ENCODE results near the gene PHYHD1.

The PHYHD1 gene

DNA sequence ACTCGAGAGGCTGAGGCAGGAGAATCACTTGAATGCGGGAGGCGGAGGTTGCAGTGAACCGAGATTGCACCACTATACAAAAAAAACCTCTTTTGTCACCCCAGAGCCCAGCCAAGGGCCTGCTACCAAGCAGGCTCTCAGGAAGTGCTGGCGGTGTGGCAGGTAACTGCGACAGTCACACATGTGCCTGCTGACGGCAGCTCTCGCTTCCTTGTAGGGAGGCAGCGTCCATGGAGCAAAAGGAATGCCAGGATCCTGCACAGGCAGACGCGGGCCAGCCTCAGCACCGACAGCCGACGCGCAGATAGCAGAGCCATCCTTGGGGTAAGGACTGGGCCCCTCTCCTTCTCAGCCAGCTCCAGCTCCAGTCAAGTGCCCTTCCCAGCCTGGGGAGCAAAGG, 35.0 kb upstream of the PHYHD1 start:
- no peak for DNase-seq (ENCODE audit: low spot score)
- in situ Hi-C loops (cut with MboI; ENCODE audit: low sequenced_read_pairs, unreplicated experiment), result no loop called here
- TF ChIP-seq, protein P1, sequence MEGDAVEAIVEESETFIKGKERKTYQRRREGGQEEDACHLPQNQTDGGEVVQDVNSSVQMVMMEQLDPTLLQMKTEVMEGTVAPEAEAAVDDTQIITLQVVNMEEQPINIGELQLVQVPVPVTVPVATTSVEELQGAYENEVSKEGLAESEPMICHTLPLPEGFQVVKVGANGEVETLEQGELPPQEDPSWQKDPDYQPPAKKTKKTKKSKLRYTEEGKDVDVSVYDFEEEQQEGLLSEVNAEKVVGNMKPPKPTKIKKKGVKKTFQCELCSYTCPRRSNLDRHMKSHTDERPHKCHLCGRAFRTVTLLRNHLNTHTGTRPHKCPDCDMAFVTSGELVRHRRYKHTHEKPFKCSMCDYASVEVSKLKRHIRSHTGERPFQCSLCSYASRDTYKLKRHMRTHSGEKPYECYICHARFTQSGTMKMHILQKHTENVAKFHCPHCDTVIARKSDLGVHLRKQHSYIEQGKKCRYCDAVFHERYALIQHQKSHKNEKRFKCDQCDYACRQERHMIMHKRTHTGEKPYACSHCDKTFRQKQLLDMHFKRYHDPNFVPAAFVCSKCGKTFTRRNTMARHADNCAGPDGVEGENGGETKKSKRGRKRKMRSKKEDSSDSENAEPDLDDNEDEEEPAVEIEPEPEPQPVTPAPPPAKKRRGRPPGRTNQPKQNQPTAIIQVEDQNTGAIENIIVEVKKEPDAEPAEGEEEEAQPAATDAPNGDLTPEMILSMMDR (IDR thresholded peaks at IDR 0.05; ENCODE audit: borderline replicate concordance, control extremely low read depth, extremely low read depth, insufficient read depth, missing control alignments), result no peak

DNA sequence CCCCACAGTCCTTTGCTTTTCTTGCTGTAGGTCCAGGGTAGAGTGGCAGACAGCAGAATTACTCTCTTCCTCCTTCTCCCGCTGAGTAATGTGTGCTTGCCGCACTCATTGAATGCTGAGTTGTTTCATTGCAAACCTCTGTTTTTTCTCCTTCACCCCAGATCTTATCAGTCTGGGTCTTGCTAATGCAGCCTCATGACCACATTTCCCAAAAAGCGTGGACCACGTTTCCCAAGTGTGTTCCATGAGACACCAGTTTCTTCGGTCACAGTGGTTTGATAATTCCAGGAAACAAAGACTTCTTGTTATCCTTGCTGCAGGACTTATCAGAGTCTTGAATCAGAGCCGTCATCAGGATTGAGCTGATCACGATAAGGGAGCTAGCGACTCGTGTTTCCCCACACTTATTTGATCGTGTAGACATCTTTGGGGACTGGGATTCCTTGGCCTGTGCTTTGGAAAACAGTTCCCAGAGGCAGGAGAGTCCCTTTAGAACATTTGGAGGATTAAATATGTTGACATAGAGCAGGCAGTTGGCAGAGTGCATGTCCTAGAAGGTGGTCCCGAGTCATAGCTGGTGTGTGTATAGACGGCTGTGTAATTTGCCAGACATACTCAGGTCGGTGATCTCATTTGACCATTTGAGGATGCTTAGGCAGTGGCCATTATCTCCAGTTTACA, 34.4 kb upstream of the PHYHD1 start:
- in situ Hi-C loops (cut with MboI; ENCODE audit: low sequenced_read_pairs, unreplicated experiment), result no loop called here
- TF ChIP-seq, protein P1 (IDR thresholded peaks at IDR 0.05; ENCODE audit: borderline replicate concordance, control extremely low read depth, extremely low read depth, insufficient read depth, missing control alignments), result no peak
- DNase-seq (ENCODE audit: low spot score), result no peak

DNA sequence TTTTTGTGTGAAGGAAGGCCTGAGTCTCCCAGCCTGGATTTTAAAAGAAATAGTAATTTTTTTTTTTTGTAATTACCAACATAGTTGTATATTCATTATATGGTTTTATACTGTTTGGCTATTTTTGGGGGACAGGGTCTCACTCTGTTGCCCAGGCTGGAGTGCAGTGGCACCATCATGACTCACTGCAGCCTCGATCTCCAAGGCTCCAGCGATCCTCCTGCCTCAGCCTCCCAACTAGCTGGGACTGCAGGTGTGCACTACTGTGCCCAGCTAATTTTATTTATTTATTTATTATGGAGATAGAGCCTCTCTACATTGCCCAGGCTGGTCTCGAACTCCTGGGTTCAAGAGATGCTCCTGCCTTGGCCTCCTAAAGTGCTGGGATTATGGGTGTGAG, 33.7 kb upstream of the PHYHD1 start:
- in situ Hi-C loops (cut with MboI; ENCODE audit: low sequenced_read_pairs, unreplicated experiment), result no loop called here
- no peak for DNase-seq (ENCODE audit: low spot score)
- TF ChIP-seq, protein P1 (IDR thresholded peaks at IDR 0.05; ENCODE audit: borderline replicate concordance, control extremely low read depth, extremely low read depth, insufficient read depth, missing control alignments), result no peak

DNA sequence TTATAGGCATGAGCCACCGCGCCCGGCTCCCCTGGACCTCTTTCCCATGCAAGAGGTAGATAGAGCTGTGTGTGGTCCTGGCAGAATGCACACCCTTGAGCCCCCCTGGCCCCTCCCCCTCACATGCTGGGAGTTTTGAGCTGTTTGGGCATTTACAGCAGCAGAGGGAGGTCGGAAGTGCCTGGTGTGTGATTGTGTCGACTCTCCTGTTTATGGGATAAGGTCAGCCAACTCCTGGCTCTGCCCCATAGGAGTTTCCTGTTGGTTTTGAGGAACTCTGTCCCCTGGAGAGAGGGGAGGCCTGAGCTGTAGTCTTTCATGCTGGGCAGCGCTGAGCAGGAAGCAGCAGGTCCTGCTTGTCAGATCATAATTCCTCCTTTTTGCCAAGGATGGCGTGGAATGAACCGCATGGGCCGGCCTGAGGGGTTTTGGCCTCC, 32.9 kb upstream of the PHYHD1 start:
- in situ Hi-C loops (cut with MboI; ENCODE audit: low sequenced_read_pairs, unreplicated experiment), result no loop called here
- DNase-seq (ENCODE audit: low spot score), result no peak
- TF ChIP-seq, protein P1 (IDR thresholded peaks at IDR 0.05; ENCODE audit: borderline replicate concordance, control extremely low read depth, extremely low read depth, insufficient read depth, missing control alignments), result no peak

DNA sequence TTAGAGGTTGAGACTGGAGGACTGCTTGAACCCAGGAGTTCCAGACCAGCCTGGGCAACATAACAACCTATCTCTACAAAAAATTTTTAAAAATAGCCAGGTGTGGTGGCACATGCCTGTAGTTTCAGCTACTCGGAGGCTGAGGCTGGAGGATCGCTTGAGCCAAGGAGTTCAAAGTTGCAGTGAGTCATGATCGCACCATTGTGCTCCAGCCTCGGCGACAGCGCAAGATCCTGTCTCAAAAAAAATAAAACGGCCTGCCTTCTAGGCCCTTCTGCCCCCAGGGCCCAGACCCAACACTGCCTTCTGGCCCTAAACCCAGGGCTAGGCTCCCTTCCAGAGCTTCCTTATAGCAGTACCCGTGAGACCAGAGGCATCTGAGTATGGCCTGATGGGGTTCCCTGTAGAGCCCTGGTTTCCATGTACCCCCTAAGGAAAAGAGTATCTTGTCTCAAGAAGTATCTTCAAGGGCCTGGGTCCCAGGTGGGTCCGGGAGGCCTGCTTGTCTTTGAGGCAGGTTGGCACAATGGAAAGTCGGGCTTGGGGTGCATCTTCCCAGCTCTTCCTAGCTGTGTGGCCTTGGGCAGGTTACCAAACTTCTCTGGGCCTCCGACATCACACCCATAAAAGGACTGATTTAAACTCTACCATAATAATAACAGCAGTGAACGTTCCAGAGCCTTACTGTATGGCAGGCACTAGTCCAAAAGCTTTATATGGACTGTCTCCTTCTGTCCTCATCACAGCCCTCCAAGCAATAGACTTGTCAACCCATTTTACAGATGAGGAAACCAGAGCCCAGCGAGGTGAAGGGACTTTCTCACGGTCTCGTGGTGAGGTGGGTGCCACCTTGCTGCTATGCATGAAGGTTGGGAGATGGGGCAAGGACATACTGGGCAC, 29.2 kb upstream of the PHYHD1 start:
- DNase-seq (ENCODE audit: low spot score), result no peak
- TF ChIP-seq, protein P1 (IDR thresholded peaks at IDR 0.05; ENCODE audit: borderline replicate concordance, control extremely low read depth, extremely low read depth, insufficient read depth, missing control alignments), result no peak
- in situ Hi-C loops (cut with MboI; ENCODE audit: low sequenced_read_pairs, unreplicated experiment), result no loop called here

DNA sequence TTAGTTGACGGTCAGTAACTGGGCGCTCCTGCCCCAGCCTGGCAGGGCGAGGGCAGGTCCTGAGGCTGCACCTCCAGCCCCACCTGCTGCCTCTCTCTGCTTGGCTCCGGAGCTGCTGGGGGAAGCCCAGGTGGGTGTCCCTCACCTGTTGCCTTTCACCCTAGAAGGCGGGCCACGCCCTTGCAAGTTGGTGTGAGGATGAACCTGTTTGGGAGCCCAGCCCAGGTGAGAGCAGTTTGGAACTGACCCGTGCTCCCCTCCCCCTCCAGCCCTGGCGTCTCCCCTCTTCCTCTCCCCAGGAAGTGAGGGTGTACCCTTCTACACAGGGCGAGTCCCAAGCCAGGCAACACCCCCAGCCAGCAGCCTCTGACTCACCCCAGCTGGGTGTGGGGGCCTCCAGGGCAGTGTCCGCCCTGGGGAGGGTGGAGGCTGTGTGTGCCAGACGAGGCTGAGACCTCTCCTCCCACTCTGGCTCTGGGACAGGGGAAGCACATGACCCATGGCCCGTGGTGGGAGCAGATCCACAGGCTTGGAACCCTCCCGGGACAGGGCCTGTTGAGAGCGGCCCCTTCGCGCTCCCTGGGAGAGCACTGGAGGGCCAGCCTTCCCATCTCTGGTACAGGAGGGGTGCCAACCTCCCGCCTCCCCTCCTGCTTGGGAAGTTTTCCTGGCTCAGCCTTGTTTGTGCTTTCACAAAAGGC, 28.4 kb upstream of the PHYHD1 start:
- in situ Hi-C loops (cut with MboI; ENCODE audit: low sequenced_read_pairs, unreplicated experiment), result no loop called here
- TF ChIP-seq, protein P1 (IDR thresholded peaks at IDR 0.05; ENCODE audit: borderline replicate concordance, control extremely low read depth, extremely low read depth, insufficient read depth, missing control alignments), result no peak
- no peak for DNase-seq (ENCODE audit: low spot score)

Data from GM13976 (cell line).